SK-N-SH treated with all-trans-retinoic acid at 6 μM for 48 hours (cell line): ENCODE measurements around the gene RBAK.
"Not testable (repeated sequence)": the region's sequence is repeated elsewhere in the genome, so short reads cannot be mapped to it uniquely, and the experiment has no call there.

Source experiments
- ATAC-seq: fragments of 200-7000 bp; cut with Tn5 transposase; 3 replicates; pipeline ENCODE4 v1.9.1; 2020; ENCODE audit warnings: mild to moderate bottlenecking, moderate library complexity
- ARNTL ChIP-seq: fragments of 450-650 bp; formaldehyde crosslinking; IDR thresholded peaks from 2 replicates; pipeline ENCODE4 v1.5.0; 2020; ENCODE audit warnings: low read depth, mild to moderate bottlenecking, moderate library complexity, borderline replicate concordance
- BACH2 ChIP-seq: fragments of 250-450 bp; sonication (Bioruptor Pico); IDR thresholded peaks from 2 replicates; pipeline ENCODE4 v1.9.0; 2021; ENCODE audit warnings: mild to moderate bottlenecking, borderline replicate concordance
- CREB5 ChIP-seq: fragments of 250-450 bp; sonication (Bioruptor Pico); IDR thresholded peaks from 2 replicates; pipeline ENCODE4 v1.5.1; 2020; ENCODE audit warnings: low read depth, mild to moderate bottlenecking, moderate library complexity
- CSDC2 ChIP-seq: fragments of 250-450 bp; sonication (Bioruptor Pico); IDR thresholded peaks from 2 replicates; pipeline ENCODE4 v1.5.0; 2020; ENCODE audit warnings: mild to moderate bottlenecking, moderate library complexity
- ESRRG ChIP-seq: fragments of 250-450 bp; sonication (Bioruptor Pico); IDR thresholded peaks from 2 replicates; pipeline ENCODE4 v1.6.1; 2021; ENCODE audit warnings: mild to moderate bottlenecking
- GLIS3 ChIP-seq: fragments of 250-450 bp; sonication (Bioruptor Pico); IDR thresholded peaks from 2 replicates; pipeline ENCODE4 v1.5.0; 2020; ENCODE audit warnings: mild to moderate bottlenecking, moderate library complexity
- OSR1 ChIP-seq: fragments of 250-450 bp; sonication (Bioruptor Pico); IDR thresholded peaks from 2 replicates; pipeline ENCODE4 v1.8.0; 2022; ENCODE audit warnings: moderate library complexity, mild to moderate bottlenecking, inconsistent platforms
- PPARA ChIP-seq: fragments of 250-450 bp; sonication (Bioruptor Pico); IDR thresholded peaks from 2 replicates; pipeline ENCODE4 v1.5.0; 2020; ENCODE audit warnings: mild to moderate bottlenecking, borderline replicate concordance
- TOX ChIP-seq: fragments of 250-450 bp; sonication (Bioruptor Pico); IDR thresholded peaks from 2 replicates; pipeline ENCODE4 v1.8.0; 2021; ENCODE audit warnings: mild to moderate bottlenecking, moderate library complexity, borderline replicate concordance
- TSHZ2 ChIP-seq: fragments of 250-450 bp; sonication (Bioruptor Pico); IDR thresholded peaks from 2 replicates; pipeline ENCODE4 v1.5.0; 2020; ENCODE audit warnings: mild to moderate bottlenecking, moderate library complexity
- ZC3H10 ChIP-seq: fragments of 250-450 bp; sonication (Bioruptor Pico); IDR thresholded peaks from 2 replicates; pipeline ENCODE4 v1.5.1; 2021; ENCODE audit warnings: mild to moderate bottlenecking, moderate library complexity
- ZFP3 ChIP-seq: fragments of 250-450 bp; sonication (Bioruptor Pico); IDR thresholded peaks from 2 replicates; pipeline ENCODE4 v1.5.0; 2020; ENCODE audit warnings: mild to moderate bottlenecking, moderate library complexity
- ZNF565 ChIP-seq: fragments of 450-650 bp; formaldehyde crosslinking; conservative IDR thresholded peaks from 2 replicates; pipeline ENCODE4 v1.5.0; 2020; ENCODE audit warnings: low read depth, mild to moderate bottlenecking, moderate library complexity
- ZNF8 ChIP-seq: fragments of 450-650 bp; formaldehyde crosslinking; IDR thresholded peaks from 2 replicates; pipeline ENCODE4 v1.5.0; 2020; ENCODE audit warnings: mild to moderate bottlenecking, moderate library complexity
- TF ChIP-seq, protein P1 (sequence below): fragments of 250-450 bp; sonication (Bioruptor Pico); IDR thresholded peaks from 2 replicates; pipeline ENCODE4 v1.8.0; 2020; ENCODE audit warnings: mild to moderate bottlenecking, moderate library complexity, borderline replicate concordance

Gene RBAK

DNA sequence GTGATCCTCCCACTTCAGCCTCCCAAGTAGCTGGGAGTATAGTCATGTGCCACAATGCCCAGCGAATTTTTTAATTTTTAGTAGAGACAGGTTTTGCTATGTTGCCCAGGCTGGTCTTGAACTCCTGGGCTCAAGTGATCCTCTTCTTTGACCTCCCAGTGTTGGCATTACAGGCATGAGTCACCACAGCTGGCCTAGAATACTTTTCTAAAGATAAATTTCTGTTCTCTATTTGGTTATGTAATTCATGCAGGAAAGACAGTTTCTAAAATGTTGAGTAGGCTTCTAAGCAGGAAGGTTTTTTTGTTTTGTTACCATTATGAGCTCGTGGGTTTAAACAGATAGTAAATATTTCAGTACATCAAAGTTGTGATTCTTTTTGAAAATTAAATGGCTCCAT is 5.0 kb downstream of the RBAK start:
- no peak for ATAC-seq
- no peak for TF ChIP-seq ZNF565 (CRISPR knock-in tag)

GRCh38 chr7:5051731-5052130 is 6.1 kb downstream of the RBAK start:
- not testable (repeated sequence) for ATAC-seq

- no peak for TF ChIP-seq TSHZ2 (CRISPR knock-in tag)
- no peak for TF ChIP-seq ZNF565 (CRISPR knock-in tag)
- ATAC-seq, result no peak
Measured at GRCh38 chr7:5053175-5053574, 7.5 kb downstream of the RBAK start.

- no peak for ATAC-seq
- no peak for TF ChIP-seq CREB5 (CRISPR knock-in tag)
- no peak for TF ChIP-seq PPARA (CRISPR knock-in tag)
- TF ChIP-seq ESRRG (CRISPR knock-in tag), result no peak
- no peak for TF ChIP-seq TOX (CRISPR knock-in tag)
- TF ChIP-seq, all 23 proteins: peak for 0
Measured at GRCh38 chr7:5063698-5064097, 18.0 kb downstream of the RBAK start.

DNA sequence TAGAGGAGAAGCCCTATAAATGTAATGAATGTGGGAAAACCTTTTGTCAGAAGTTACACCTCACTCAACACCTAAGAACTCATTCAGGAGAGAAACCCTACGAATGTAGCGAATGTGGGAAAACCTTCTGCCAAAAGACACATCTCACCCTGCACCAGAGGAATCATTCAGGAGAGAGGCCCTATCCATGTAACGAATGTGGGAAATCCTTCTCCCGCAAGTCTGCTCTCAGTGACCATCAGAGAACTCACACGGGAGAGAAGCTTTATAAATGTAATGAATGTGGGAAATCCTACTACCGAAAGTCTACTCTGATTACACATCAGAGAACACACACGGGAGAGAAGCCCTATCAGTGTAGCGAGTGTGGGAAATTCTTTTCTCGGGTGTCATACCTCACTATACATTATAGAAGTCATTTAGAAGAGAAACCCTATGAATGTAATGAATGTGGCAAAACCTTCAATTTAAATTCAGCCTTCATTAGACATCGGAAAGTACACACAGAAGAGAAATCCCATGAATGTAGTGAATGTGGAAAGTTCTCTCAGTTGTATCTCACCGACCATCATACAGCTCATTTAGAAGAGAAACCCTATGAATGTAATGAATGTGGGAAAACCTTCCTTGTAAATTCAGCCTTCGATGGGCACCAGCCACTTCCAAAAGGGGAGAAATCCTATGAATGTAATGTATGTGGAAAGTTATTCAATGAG is 18.9 kb downstream of the RBAK start:
- ATAC-seq, result no peak
- TF ChIP-seq ZFP3 (0 out of 2 replicates have a peak, but pooled peaks have one; percentile 58), PPARA (CRISPR knock-in tag) (no peak)

- ATAC-seq, result no peak
- TF ChIP-seq PPARA (CRISPR knock-in tag) (no peak), ZNF8 (CRISPR knock-in tag) (no peak), ZFP3 (no peak), CSDC2 (no peak), CREB5 (CRISPR knock-in tag) (no peak)
- TF ChIP-seq, protein P1, sequence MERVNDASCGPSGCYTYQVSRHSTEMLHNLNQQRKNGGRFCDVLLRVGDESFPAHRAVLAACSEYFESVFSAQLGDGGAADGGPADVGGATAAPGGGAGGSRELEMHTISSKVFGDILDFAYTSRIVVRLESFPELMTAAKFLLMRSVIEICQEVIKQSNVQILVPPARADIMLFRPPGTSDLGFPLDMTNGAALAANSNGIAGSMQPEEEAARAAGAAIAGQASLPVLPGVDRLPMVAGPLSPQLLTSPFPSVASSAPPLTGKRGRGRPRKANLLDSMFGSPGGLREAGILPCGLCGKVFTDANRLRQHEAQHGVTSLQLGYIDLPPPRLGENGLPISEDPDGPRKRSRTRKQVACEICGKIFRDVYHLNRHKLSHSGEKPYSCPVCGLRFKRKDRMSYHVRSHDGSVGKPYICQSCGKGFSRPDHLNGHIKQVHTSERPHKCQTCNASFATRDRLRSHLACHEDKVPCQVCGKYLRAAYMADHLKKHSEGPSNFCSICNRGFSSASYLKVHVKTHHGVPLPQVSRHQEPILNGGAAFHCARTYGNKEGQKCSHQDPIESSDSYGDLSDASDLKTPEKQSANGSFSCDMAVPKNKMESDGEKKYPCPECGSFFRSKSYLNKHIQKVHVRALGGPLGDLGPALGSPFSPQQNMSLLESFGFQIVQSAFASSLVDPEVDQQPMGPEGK (CRISPR knock-in tag), result no peak
Measured at GRCh38 chr7:5065107-5065407, 19.4 kb downstream of the RBAK start.

GRCh38 chr7:5068521-5068920 is 22.9 kb downstream of the RBAK start:
- ATAC-seq, result no peak
- TF ChIP-seq GLIS3 (CRISPR knock-in tag), result no peak
- no peak for TF ChIP-seq ZC3H10 (CRISPR knock-in tag)

DNA sequence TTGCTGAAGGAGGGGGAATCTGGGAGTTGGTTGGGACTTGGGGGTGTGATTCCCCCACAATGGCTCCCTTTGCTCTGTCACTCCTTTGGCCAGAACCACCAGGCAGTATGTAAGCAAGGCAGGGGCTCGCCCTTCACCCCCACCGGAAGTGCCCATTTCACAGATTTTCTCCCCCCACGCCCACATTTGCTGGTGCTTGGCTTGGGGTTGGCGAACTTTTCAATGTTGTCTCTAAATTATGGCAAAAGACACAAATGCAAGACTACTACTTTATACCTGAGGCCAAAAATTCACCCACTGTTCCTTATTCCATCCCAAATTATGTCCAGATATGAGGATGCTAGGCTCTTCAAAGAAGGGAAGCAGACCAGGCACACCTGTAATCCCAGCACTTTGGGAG is 24.5 kb downstream of the RBAK start:
- no peak for TF ChIP-seq PPARA (CRISPR knock-in tag)
- TF ChIP-seq BACH2 (CRISPR knock-in tag), result no peak
- TF ChIP-seq GLIS3 (CRISPR knock-in tag), result no peak
- TF ChIP-seq ZNF565 (CRISPR knock-in tag), result no peak
- TF ChIP-seq OSR1 (CRISPR knock-in tag), result no peak
- TF ChIP-seq ARNTL (CRISPR knock-in tag), result no peak
- TF ChIP-seq, all 23 proteins: peak for 0
- ATAC-seq, result no peak

DNA sequence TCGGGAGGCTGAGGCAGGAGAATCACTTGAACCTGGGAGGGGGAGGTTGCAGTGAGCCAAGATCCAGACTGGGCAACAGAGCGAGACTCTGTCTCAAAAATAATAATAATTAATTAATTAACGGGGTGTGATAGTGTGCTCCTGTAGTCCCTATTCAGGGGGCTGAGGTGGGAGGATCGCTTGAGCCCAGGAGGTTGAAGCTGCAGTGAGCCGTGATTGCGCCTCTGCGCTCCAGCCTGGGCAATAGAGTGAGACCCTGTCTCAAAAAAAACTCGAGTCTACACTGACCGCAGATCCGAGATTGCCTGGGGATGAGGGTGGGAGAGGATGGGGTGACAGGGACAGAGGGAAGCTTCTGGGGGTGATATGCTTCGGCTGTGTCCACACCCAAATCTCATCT is 29.5 kb downstream of the RBAK start:
- ATAC-seq, result not testable (repeated sequence)
